HG02678 (cell line): ENCODE measurements around the gene COL4A3.
"Not testable (repeated sequence)": the region's sequence is repeated elsewhere in the genome, so short reads cannot be mapped to it uniquely, and the experiment has no call there.

Experiments
- ATAC-seq: cut with Tn5 transposase; IDR thresholded peaks from one replicate; pipeline ENCODE4 v1.9.1; 2021; ENCODE audit warnings: mild to moderate bottlenecking, moderate library complexity; ENCODE audit not compliant: unreplicated experiment

The COL4A3 gene

DNA sequence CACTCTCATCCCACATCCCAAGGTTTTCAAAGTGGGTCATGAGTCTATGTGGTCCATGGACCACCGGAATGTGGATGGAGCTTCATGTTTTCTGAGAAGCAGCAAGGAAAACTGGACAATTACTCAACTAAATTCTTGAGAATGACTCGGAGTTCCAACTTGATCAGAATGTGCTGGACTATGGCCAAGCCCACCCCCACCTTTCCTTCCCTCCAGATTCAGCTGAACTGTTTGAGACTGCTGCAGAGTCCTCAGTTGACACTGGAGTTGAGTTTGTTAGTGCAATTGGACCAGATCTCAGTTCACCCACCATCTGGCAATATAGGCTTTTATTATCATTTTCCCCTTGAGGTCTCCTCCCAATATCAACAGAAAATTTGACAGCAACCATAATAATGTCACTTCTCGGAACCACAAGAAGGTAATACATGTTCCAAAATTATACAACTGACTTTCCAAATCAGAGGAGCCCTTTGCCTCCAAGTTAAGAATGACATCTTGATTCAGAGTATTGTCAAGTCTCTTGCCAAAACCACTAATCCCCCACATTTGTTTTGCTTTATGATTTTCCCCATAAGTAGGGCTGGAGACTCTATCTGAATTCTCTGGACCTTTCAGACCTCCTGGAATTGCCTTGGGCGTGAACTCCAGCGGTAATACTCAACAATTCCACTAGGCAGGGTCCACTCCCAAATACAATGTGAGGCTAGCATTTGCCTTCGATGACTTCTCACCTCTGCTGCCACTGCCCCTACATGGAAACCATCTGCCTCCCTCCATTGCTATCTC is 9.2 kb upstream of the COL4A3 start:
- ATAC-seq: no peak

- no peak for ATAC-seq
These were observed 4.3 kb upstream of the COL4A3 start for GRCh38 chr2:227160164-227160563.

GRCh38 chr2:227161947-227162346 is 2.5 kb upstream of the COL4A3 start:
- no peak for ATAC-seq

- peak; percentile 73 for ATAC-seq
These were observed 883 bp upstream of the COL4A3 start for GRCh38 chr2:227163485-227163997.

- peak; percentile 68 for ATAC-seq
These were observed 403 bp downstream of the COL4A3 start for GRCh38 chr2:227164763-227165291.

GRCh38 chr2:227171779-227172178 is 7.4 kb downstream of the COL4A3 start:
- not testable (repeated sequence) for ATAC-seq

DNA sequence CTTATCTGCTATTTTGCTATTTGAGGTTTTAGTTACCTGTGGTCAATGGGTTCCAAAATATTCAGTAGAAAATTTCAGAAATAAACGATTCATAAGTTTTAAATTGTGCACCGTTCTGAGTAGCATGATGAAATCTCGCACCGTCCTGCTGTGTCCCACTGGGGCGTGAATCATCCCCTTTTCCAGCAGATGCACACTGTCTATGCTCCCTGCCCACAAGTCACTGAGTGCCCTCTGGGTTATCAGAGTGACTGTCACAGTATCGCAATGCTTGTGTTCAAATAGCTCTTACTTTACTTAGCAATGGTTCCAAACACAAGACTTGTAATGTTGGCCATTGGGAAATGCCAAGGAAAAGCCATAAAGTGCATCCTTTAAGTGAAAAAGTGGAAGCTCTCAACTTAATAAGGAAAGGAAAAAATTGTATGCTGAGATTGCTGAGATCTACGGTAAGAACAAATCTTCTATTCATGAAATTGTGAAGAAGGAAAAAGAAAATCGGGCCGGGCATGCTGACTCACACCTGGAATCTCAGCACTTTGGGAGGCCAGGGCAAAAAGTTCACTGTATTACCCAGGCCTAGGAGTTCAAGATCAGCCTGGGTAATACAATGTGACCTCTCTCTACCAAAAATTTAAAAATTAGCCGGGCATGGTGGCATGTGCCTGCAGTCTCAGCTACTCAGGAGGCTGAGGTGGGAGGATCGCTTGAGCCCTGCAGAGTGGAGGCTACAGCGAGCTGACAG is 13.3 kb downstream of the COL4A3 start:
- ATAC-seq: no peak

GRCh38 chr2:227179988-227180685 is 15.7 kb downstream of the COL4A3 start:
- ATAC-seq: no peak

DNA sequence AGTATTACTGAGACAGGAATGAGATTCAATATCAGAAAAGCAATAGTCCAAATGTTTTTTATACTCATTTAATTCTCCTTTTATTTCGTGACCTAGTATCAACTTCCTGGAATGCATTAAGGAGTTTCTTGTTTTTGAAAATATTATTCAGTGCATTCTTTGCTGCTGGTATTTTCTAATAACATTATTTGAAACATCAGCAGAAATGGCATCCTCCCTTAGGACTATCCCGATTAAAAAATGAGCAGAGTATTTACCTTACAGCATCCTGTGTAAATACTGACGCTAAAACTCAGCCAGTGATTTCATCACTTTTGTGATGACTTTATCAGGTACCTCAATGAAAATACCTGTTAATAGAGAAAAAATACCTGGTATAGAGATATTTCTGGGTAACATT is 16.3 kb downstream of the COL4A3 start:
- ATAC-seq: no peak

DNA sequence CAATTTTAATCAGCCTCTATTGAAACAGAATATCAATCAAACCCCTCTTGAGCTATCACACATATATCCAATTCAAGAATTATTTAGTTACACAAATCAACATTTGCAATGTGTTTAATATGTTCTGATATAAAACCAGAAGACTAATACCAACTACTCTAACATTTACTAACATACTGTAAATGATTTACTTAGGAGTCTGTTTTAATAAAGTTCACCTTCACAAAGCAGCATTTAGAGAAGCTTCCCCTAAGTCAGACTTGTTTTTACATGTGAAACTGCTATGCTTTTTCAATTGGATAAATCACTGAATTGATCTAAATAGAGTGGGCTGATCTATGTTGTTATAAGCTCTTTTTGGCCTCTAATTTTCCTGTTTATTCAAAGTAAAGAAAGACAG is 18.3 kb downstream of the COL4A3 start:
- no peak for ATAC-seq

GRCh38 chr2:227183657-227184367 is 19.4 kb downstream of the COL4A3 start:
- no peak for ATAC-seq

GRCh38 chr2:227185615-227186232 is 21.3 kb downstream of the COL4A3 start:
- ATAC-seq: no peak

- no peak for ATAC-seq
These were observed 22.3 kb downstream of the COL4A3 start for GRCh38 chr2:227186751-227187150.

GRCh38 chr2:227188292-227188691 is 23.9 kb downstream of the COL4A3 start:
- peak; percentile 65 for ATAC-seq

DNA sequence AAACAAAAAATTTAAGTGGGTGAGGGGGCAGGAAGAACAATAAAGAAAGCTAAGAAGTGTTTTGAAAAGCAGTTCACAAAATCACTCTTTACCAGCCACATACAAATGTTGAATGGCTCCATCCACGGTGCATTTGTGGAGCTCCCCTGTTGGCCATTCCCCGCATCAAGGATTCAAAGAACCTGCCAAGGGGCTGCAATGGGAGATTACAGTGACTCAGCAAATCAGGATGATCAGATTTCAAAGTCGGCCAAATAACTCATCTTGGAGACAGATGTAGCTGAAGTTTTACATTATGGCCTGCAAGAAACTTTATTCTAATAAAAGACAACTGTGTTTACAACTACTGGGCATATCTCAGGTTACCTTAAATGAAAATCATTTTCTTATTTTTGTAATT is 26.9 kb downstream of the COL4A3 start:
- no peak for ATAC-seq

GRCh38 chr2:227192491-227192890 is 28.1 kb downstream of the COL4A3 start:
- no peak for ATAC-seq

GRCh38 chr2:227194219-227194618 is 29.8 kb downstream of the COL4A3 start:
- no peak for ATAC-seq

DNA sequence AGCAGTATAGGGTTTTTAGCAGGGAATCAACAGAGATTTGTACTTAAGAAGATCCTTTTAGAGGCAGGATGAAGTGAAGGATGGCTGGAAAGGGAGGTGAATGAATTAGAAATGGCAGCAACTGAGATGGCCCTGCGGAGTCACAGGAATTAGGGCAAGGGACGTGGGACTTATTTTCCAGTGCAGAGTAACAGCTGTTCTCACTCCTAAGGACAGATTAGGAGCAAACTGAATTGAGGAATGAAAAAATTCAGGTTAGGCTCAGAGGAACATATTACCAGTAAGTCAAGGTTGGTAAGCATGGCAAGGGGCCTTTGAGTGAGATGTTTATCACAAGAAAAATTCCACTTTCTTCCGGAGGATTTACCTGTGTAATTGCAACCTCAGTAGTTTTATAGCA is 34.4 kb downstream of the COL4A3 start:
- ATAC-seq: no peak

DNA sequence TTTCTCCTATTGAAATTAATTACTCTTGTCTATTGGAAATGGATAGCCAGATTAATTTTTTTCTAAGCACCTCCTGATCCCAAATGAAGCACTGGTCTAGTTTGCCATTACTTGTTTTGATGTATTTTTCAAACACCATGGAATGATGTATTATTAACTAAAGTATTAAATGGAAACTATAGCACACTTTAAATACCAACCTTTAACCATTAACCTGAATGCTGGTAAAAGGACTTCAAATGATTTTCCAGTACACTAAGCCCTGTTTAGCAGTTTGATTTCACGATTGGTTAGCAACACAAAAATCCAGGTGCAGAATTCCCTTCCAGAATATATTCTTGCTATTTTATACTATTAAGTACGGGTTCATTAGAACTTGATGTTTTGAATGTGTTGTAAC is 37.3 kb downstream of the COL4A3 start:
- ATAC-seq: no peak

GRCh38 chr2:227204452-227204851 is 40.0 kb downstream of the COL4A3 start:
- ATAC-seq: no peak
